Embryonic facial prominence (tissue), 1 donor: ENCODE results near the gene LDAF1.
A peak's percentile ranks its signal among the peaks of the same experiment; 100 is the strongest.
"Not testable (repeated sequence)": the region's sequence is repeated elsewhere in the genome, so short reads cannot be mapped to it uniquely, and the experiment has no call there.

Source experiments
- DNase-seq: peaks from one replicate; pipeline ENCODE4 v3.0.0-alpha.2; 2016; ENCODE audit errors: extremely low spot score

LDAF1 gene

DNA sequence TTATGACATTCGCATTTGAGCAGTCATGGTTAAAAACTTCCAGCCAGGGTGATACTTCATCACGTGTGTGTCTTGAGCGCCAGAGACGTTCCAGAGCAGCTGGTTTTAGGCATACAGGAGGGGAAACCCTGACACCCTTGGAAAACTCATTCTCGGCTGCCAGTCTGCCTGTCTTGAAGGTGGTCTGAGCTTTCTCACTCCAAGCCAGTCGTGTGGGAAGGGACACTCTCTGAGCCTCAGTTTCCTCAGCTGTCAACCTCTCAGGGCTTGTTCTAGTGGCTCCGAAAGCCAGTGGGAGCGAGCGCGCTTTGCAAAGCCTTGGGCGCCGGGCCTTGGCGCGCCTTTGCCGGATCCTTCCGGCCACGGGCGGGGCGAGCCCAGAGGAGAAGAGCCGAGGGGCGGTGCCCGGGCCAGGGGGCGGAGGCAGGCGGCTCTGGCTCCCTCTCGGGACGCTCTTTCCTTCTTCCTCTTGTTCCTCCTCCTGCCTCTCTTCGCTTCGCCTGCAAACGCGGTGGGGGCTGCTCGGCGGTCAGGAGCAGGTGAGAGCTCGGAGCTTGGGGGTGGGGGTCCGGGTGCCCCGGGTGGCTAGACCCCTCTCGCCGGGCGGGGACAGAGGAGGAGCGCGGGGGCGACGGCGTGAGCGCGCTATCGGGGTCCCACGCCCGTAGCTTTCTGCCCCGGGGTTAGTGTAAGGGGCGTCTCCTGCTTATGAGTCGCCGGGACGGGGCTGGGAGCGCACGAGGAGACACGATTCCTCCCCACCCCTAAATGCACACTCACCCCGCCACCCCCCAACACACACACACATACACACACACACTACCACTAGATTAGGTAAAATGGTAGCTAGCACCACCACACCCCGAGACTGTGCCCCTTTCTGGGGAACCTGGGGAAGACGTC, at the start of gene LDAF1:
TSS of gene LDAF1 (plus strand) at position 467 of the 903 bp plus-strand sequence. CDS start 2,509 bp downstream, outside the sequence.
- DNase-seq, result no peak

GRCh38 chr16:21115551-21115950, 42.9 kb upstream of the LDAF1 start:
- not testable (repeated sequence) for DNase-seq

DNA sequence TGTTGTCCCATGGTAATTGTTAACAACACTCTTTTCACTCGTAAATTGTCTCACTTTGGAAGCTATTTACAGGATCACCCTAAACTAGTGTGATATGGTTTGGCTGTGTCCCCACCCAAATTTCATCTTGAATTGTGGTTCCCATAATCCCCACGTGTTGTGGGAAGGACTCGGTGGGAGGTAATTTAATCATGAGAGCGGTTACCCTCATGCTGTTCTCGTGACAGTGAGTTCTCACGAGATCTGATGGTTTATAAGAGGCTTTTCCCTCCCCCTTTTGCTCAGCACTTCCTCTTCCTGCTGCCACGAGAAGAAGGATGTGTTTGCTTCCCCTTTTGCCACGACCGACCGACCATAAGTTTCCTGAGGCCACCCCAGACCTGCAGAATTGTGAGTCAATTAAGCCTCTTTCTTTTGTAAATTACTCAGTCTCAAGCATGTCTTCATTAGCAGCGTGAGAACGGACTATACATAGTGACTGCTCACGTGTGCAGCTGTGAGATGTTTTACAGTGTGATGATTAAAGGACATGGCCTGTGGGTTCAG, 42.3 kb upstream of the LDAF1 start:
- DNase-seq, result no peak

DNA sequence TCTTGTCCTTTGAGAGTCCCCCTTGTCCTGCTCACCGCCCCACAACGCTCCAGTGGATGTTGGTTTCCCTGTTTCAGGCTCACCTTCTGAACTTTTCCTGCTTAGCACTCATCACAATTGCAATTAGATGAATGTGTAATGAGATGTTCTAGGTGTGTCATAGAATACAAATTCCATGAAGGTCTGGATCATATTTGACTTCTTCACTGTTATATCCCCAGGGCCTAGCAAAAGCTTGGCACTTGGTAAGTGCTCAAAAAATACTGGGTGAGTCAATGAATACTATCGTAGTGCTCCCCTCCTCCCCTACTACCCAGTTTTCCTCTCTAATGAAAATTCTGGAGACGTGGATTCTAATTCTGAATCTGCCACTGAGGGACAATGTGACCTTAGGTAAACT, 40.9 kb upstream of the LDAF1 start:
- DNase-seq, result no peak

DNA sequence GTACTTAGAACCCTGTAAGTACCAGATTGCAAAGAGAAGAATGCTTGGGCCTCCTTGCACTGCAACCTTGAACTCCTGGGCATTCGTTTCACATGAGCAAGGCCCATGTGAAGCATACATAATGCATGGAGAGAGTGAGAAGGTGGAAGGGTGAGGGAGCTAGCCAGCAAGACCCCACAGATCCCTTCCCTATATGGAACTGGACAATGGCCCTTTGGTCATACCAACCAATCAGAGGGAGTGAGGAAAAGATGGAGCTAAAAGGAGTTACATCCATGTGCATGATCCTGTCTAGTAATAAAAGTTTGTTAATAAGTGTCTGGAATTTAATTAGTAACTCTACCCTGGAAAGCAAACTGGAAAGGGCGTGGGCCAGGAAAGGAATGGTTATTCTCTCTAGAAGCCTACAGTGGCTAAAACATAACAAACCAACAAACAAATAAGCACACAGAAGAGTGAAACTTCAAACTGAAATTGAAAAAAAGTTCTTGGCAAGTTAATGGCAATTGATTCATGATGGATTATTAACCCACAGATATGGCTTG, 37.4 kb upstream of the LDAF1 start:
- no peak for DNase-seq

DNA sequence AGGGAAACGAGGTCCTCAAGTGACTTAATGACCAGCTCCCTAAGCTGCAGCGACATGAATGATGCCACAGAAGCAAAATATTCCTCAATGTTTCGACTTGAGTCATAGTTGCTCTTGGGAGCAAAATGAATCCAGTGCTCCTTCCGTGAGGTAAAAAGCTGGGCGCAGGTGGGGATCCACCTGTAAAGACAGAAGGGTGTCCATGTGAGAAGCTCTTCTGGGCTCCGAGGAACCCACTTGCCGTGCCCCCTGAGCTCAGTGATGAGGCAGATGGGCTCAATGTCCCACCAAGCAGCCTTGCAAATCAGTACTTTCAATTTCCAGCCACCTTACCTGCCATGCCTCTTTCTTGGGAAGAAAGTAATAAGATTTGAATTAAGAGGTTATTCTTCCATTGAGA, 33.3 kb upstream of the LDAF1 start:
- DNase-seq, result no peak

DNA sequence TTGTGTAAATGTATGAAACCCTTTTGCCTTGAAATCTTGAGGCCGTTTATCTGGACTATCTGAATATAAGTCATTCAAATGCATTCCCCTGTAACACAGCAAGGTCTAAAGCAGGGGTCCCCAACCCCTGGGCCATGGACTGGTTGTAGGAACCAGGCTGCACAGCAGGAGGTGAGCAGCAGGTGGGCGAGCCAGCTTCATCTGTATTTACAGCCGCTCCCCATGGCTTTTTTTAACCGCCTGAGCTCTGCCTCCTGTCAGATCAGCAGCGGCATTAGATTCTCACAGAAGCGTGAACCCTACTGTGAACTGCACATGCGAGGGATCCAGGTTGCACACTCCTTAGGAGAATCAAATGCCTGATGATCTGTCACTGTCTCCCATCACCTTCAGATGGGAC, 32.0 kb upstream of the LDAF1 start:
- no peak for DNase-seq

DNA sequence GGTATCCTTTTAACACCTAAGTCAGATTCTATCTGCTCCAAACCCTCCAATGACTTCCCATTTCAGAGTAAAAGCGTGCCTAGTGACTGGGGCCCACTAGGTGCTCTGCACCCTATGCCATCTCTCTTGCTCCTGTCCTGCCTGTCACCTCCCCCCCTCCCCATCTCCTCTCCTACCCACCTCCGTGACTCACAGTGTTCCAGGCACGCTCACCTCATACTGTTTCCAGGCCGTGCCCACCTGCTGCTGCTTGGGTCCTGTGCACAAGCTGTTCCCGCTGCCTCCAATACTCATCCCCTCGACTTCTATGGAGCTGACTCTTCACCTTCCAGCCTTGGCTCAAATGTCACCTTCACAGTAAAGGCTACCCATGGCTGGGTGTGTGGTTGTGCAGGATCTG, 29.5 kb upstream of the LDAF1 start:
- DNase-seq, result no peak

DNA sequence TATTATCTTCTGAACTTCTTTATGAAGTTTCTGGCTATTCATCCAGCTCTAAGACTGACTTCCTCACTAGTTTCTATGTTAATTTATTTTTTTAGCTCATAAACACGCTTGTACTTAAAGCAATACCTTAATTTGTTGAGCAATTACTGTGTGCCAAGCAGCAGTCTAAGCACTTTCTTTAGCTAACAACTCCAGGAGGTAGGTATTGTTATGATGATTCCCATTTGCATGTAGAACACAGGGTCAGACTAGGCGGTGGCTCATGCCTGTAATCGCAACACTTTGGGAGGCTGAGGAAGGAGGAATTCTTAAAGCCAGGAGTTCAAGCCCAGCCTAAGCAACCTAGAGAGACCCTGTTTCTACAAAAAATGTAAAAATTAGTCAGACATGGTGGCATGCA, 27.7 kb upstream of the LDAF1 start:
- DNase-seq, result no peak

DNA sequence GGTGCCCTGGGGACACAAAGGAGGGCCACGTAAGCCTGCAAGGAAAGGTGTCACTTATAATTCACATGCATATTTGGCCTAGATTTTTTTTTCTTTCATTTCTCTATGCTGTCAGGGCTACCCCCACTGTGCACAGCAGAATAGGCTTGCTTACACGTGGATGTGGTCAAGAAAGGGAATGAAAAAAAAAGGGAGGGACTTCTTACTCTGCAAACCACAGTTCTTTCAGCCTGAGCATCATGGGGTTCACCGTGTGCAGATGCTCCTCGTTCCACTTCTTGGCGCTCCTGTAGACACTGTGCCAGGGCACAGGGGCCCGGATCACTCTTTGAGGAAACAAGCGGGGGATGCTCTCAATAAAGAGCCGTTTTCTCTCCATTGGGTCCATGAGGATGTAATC, 24.4 kb upstream of the LDAF1 start:
- DNase-seq, result no peak

DNA sequence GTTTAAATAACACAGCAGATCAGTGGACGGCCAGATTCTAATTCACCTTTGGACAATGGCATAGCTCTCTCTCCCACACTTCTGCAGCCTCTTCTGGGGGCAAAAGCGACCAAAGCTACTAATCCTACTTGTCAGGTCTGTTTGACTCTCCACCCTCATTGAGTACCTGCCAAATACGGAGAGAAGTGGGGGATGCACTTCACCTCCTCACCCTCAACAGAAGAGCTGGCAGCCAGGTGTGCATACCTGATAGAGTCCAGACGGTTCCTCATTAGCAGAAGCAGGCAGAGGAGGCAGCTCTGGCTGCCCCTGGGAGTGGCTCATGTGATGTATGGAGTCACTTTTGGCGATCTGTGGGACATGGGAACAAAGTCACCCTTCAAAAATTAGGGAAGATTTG, 12.7 kb upstream of the LDAF1 start:
- DNase-seq, result no peak

DNA sequence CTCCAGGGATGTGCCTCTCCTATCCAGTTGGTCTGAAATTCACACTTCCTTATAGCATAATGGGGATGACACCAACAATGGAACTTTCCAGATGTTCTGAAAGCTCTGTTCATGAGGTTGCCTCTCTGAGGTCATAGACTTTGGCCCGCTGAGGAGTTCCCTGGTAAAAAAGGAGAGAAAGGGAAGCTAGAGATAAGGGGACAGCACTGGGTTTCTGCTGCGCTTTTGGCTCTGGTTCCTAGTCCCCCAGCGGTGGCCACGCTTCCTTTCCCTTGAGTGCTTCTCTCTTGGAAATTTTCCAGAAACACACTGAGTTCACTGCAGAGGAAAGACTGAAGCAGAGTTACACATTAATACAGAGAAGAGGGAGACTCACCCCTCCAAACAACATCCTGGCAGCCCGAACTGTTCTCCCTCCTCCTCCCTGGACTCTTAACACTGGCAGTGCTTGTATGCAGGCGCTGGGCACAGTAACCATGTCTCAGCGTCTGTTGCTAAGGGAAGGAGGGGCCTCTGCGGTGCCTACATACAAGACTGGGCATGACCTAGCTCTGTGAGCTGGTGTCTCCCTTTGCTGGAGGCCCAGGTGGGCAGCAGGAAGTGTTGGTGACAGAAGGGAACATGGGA, 8.0 kb upstream of the LDAF1 start, which contains the start of gene DNAH3:
TSS of gene DNAH3 (minus strand) at position 472 of the 627 bp plus-strand sequence. CDS start 527 bp downstream, outside the sequence.
- no peak for DNase-seq

DNA sequence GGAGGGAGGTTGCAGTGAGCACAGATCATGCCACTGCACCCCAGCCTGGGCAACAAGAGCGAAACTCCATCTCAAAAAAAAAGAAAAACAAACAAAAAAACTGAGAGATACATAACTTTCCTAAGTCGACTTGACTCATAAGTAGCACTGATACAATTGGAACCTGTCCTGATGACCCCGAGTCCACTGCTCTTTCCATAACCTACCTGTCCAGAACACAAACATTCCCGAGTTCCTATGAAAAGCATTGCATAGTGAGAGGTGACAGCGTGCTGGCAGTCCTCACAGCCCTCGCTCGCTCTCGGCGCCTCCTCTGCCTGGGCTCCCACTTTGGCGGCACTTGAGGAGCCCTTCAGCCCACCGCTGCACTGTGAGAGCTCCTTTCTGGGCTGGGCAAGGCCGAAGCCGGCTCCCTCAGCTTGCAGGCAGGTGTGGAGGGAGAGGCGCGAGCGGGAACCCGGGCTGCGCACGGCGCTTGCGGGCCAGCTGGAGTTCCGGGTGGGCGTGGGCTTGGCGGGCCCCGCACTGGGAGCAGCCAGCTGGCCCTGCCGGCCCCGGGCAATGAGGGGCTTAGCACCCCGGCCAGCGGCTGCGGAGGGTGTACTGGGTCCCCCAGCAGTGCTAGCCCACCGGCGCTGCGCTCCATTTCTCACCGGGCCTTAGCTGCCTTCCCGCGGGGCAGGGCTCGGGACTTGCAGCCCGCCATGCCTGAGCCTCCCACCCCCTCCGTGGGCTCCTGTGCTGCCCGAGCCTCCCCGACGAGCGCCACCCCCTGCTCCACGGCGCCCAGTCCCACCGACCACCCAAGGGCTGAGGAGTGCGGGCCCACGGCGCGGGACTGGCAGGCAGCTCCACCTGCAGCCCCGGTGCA, 6.1 kb upstream of the LDAF1 start:
- not testable (repeated sequence) for DNase-seq

DNA sequence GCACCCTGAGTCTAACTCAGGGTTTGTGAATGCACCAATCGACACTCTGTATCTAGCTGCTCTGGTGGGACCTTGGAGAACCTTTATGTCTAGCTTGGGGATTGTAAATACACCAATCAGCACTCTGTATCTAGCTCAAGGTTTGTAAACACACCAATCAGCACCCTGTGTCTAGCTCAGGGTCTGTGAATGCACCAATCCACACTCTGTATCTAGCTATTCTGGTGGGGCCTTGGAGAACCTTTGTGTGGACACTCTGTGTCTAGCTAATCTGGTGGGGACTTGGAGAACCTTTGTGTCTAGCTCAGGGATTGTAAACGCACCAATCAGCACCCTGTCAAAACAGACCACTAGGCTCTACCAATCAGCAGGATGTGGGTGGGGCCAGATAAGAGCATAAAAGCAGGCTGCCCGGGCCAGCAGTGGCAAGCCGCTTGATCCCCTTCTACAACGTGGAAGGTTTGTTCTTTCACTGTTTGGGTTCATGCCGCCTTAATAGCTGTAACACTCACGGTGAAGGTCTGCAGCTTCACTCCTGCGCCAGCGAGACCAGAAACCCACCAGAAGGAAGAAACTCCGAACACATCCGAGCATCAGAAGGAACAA, 5.2 kb upstream of the LDAF1 start:
- DNase-seq, result not testable (repeated sequence)

DNA sequence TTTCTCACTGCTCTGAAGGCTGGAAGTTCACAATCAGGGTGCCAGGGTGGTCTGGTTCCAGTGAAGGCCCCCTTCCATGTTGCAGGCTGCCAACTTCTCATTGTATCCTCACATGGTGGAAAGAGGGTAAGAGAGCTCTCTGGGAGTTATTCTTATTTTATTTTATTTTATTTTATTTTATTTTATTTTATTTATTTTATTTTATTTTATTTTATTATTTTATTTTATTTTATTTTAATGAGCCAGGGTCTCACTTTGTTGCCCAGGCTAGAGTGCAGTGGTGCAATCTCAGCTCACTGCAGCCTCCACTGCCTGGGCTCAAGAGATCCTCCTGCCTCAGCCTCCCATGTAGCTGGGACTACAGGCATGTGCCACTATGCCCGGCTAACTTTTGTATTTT, 2.5 kb upstream of the LDAF1 start:
- DNase-seq, result not testable (repeated sequence)

DNA sequence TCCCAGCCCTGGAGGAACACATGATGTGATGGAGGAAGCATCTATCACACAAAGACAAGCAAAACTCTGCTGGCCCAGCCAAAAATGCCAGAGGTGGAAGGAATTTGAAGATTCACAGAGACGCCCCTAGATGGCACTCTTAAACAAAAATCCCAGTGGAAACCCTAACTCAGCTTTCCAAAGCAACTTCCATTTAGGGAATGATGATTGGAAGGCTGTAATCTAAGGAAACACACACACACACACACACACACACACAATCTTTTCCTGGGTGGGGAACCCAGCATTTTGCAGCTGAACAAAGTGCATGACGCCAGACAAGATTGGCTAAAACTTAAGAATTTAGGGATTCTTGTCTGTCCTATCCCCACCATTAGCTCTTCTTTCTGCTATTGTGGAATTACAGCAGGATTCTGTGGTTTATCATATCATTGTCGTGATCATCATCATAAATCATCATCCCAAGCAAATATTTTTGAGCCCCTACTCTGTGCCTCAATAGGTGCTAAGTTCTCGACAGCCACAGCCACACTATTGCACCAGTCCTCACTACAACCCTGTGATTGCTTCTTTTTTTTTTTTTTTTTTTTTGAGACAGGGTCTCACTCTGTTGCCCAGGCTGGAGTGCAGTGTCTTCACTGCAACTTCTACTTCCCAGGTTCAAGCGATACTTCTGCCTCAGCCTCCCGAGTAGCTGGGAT, 1.6 kb upstream of the LDAF1 start:
- DNase-seq, result peak; percentile 67

GRCh38 chr16:21157632-21158031, 842 bp upstream of the LDAF1 start:
- no peak for DNase-seq

- no peak for DNase-seq
Observed at GRCh38 chr16:21159281-21159951, 942 bp downstream of the LDAF1 start.

DNA sequence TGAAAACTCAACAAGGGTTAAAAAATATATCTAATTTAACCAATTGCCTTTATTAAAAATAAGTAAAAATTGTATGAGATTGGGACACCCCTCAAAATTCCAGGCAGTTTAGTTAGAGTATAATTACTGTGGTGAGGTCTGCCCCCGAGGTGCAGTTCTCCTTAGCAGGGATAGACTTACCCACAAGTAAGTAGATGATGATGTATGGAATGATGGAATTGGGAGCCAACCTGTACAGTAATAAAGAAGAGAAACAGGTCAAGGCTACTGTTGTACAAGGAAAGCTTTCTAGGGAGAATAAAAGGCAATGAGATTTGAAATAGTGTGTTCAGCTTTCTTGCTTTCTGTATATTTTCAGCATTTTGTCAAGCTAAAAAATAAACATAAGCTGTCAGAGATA, 1.8 kb downstream of the LDAF1 start:
- no peak for DNase-seq

DNA sequence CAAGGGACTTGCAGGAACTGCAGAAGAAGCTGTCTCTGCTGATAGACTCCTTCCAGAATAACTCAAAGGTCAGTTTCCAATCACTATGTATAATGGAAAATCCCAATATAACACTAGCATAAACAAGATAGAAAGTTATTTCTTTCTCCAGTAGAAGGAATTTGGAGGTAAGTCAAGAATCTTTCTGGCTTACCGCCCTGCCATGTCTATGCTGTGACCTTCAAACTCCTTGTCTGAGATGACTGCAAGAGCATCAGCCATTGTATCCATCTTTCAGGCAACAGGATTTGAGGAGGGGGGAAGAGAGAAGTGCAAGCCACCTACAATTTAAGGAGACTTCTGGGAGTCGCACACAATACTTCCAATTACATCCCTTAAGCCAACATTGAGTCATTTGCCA, 2.7 kb downstream of the LDAF1 start:
- no peak for DNase-seq
